ACC112 (cell line): Measurements from ENCODE around the gene PHF23.

Source experiments
- H2AFZ ChIP-seq: fragments of 200-600 bp; sonication (generic); one replicate; pipeline ENCODE4 v1.6.0; 2017; ENCODE audit warnings: antibody characterized with exemption, low read length; ENCODE audit not compliant: unreplicated experiment
- H3K27ac ChIP-seq: fragments of 200-600 bp; sonication (generic); 2 replicates; pipeline ENCODE4 v1.5.1; 2014; ENCODE audit warnings: low read depth, mild to moderate bottlenecking, antibody characterized with exemption, low read length, moderate library complexity
- H3K27me3 ChIP-seq: fragments of 200-600 bp; sonication (generic); 2 replicates; pipeline ENCODE4 v1.6.1; 2014; ENCODE audit warnings: mild to moderate bottlenecking, antibody characterized with exemption, low read length, moderate library complexity, mixed read lengths; ENCODE audit not compliant: insufficient read depth
- H3K36me3 ChIP-seq: fragments of 200-600 bp; sonication (generic); 2 replicates; pipeline ENCODE4 v1.6.1; 2016; ENCODE audit warnings: mild to moderate bottlenecking, antibody characterized with exemption, low read length, moderate library complexity, mixed read lengths; ENCODE audit not compliant: insufficient read depth
- H3K4me1 ChIP-seq: fragments of 200-600 bp; sonication (generic); one replicate; pipeline ENCODE4 v1.6.1; 2016; ENCODE audit warnings: low read length, mixed read lengths; ENCODE audit not compliant: insufficient read depth, unreplicated experiment, control insufficient read depth
- H3K4me3 ChIP-seq: fragments of 200-600 bp; sonication (generic); 2 replicates; pipeline ENCODE4 v1.5.1; 2014; ENCODE audit warnings: mild to moderate bottlenecking, low read depth, low read length
- H3K79me2 ChIP-seq: fragments of 200-600 bp; sonication (generic); one replicate; pipeline ENCODE4 v1.6.0; 2016; ENCODE audit warnings: low read length; ENCODE audit not compliant: control insufficient read depth, unreplicated experiment, insufficient read depth

Gene PHF23

GRCh38 chr17:7195971-7196370 lies 43.3 kb downstream of the PHF23 start:
- Histone ChIP-seq H2AFZ (no peak overlapping the region), H3K27me3 (no peaks in the 10 kb centered on the region), H3K4me3 (no peak overlapping the region), H3K27ac (no peak overlapping the region), H3K36me3 (0 out of 2 replicates have a peak, but pooled peaks cover 3% of the 10 kb centered on the region), H3K79me2 (no peaks in the 10 kb centered on the region), H3K4me1 (no peaks in the 10 kb centered on the region)

GRCh38 chr17:7192271-7192937 lies 46.9 kb downstream of the PHF23 start:
- H3K79me2 ChIP-seq: no peaks in the 10 kb centered on the region
- no peaks in the 10 kb centered on the region for H3K36me3 ChIP-seq
- no peak overlapping the region for H3K4me3 ChIP-seq
- H2AFZ ChIP-seq: no peak overlapping the region
- no peaks in the 10 kb centered on the region for H3K4me1 ChIP-seq
- no peak overlapping the region for H3K27ac ChIP-seq
- H3K27me3 ChIP-seq: no peaks in the 10 kb centered on the region

- Histone ChIP-seq H3K27me3 (no peaks in the 10 kb centered on the region), H3K27ac (no peak overlapping the region), H3K79me2 (no peaks in the 10 kb centered on the region), H3K4me3 (no peak overlapping the region), H3K36me3 (no peaks in the 10 kb centered on the region), H3K4me1 (no peaks in the 10 kb centered on the region), H2AFZ (no peak overlapping the region)
Measured at GRCh38 chr17:7191571-7192270, 47.5 kb downstream of the PHF23 start.

DNA sequence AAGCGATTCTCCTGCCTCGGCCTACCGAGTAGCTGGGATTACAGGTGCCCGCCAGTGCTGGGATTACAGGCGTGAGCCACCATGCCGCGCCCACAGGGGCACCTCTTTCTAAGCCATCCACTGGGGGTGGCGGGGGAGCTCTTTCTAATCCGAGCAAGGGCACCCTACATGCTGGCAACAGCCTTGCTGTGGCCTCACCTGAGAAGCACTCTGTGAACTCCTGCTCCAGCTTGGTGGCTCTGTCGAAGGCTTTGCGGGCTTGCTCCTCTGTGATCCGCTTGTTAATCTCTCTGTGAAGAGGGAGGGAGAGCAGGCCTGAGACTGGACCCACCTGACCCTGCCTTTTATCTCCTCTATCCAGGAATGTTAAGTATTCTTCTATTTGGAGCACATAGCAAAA lies 48.2 kb downstream of the PHF23 start:
- Histone ChIP-seq H2AFZ (no peak overlapping the region), H3K4me1 (no peaks in the 10 kb centered on the region), H3K27ac (no peak overlapping the region), H3K36me3 (no peaks in the 10 kb centered on the region), H3K4me3 (no peak overlapping the region), H3K27me3 (no peaks in the 10 kb centered on the region), H3K79me2 (no peaks in the 10 kb centered on the region)

GRCh38 chr17:7190276-7190917 lies 48.9 kb downstream of the PHF23 start:
- Histone ChIP-seq H3K36me3 (no peaks in the 10 kb centered on the region), H3K27me3 (no peaks in the 10 kb centered on the region), H3K4me3 (no peak overlapping the region), H3K79me2 (no peaks in the 10 kb centered on the region), H3K4me1 (no peaks in the 10 kb centered on the region), H2AFZ (no peak overlapping the region), H3K27ac (no peak overlapping the region)

- no peaks in the 10 kb centered on the region for H3K27me3 ChIP-seq
- H2AFZ ChIP-seq: no peak overlapping the region
- no peak overlapping the region for H3K27ac ChIP-seq
- no peak overlapping the region for H3K4me3 ChIP-seq
- no peaks in the 10 kb centered on the region for H3K4me1 ChIP-seq
- H3K79me2 ChIP-seq: no peaks in the 10 kb centered on the region
- H3K36me3 ChIP-seq: no peaks in the 10 kb centered on the region
Measured at GRCh38 chr17:7186241-7186640, 53.0 kb downstream of the PHF23 start.
